ENCODE data around the gene PDE6C.

The PDE6C gene

DNA sequence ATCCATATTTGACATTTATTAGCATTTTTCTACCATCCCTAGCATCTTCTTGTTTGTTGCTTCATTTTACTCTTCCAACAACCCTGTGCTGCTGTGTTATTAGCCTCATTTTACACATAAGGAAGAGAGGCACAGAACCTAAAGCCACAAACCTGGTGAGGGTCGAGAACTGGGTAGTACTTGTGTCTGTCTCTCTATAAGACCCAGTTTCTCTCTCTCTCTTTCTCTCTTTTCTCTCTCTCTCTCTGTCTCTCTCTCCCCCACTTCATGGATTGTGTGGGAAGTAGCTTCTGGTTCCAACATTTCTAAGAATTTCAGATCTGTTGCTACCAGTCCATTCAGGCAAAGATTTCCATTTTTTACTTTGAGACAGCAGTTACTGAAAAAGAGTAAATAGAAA lies 91.5 kb downstream of the PDE6C start:
- no peak overlapping the region for H3K4me3 ChIP-seq (ENCODE audit: low read depth, low read length)
- no peak for DNase-seq (ENCODE audit: low read depth)
- TF ChIP-seq CTCF (IDR thresholded peaks at IDR 0.05; ENCODE audit: insufficient read depth, low read depth, low read length, missing control alignments) = no peak

- no peak for DNase-seq (ENCODE audit: low read depth)
- TF ChIP-seq CTCF (IDR thresholded peaks at IDR 0.05; ENCODE audit: insufficient read depth, low read depth, low read length, missing control alignments) = no peak
These were observed 92.1 kb downstream of the PDE6C start for GRCh38 chr10:93704451-93704850.

DNA sequence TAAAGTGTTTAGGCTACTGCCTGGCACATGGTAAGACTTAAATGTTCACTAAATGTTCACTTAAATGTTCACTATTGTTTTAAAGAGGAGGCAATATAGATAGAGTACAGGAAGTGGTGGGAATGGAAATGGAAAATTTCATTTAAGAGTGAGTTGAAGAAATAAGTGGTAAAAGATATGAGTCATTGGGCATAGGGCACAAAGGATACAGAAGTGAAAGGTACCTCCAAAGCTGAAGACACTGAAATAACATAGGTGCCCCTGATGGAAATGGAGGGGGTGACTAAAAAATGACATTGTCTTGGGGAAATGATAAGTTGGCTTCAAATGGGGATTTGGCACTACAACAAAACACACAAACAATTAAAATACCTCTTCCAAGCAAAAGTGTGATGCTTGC lies 95.3 kb downstream of the PDE6C start:
- TF ChIP-seq CTCF (IDR thresholded peaks at IDR 0.05; ENCODE audit: insufficient read depth, low read depth, low read length, missing control alignments) = no peak

More at GRCh38 chr10:93704451-93704850, 92.1 kb downstream of the PDE6C start:
- H3K4me3 ChIP-seq (ENCODE audit: low read depth, low read length) = no peak overlapping the region

DNA sequence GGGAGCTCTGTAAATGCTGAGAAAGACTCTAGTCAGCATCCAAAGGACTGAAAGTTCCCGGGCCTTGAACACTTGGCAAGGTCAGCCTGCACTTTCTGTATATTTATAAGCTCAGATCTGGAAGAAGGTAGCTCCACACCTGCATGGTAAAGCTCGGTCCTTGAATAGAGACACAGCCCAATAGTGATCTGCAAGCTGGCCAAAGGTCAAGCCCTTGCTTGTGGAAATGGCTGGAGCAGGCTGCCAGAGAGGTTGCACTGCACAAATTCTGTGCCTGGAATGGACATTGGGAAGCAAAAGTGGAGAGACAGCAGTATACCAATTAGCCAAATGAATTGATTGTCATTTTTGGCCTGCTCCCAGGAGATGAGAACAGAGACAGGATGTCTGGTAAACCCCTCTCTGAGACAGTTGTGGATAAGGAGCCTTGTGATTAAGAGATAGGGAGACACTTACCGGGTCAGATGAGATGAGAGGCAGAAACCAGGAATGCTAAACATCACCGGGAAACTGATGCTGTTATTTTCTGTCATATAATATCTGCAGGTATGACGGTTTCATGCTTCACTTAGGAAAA lies 98.1 kb downstream of the PDE6C start:
- no peak for DNase-seq (ENCODE audit: low read depth)
- H3K4me3 ChIP-seq (ENCODE audit: low read depth, low read length) = no peak overlapping the region
- no peak for TF ChIP-seq CTCF (IDR thresholded peaks at IDR 0.05; ENCODE audit: insufficient read depth, low read depth, low read length, missing control alignments)

More for the DNA sequence above, 95.3 kb downstream of the PDE6C start:
- DNase-seq (ENCODE audit: low read depth) = peak; percentile 7
- H3K4me3 ChIP-seq (ENCODE audit: low read depth, low read length) = no peak overlapping the region

GRCh38 chr10:93711891-93712290 lies 99.6 kb downstream of the PDE6C start:
- H3K4me3 ChIP-seq (ENCODE audit: low read depth, low read length) = no peak overlapping the region
- no peak for TF ChIP-seq CTCF (IDR thresholded peaks at IDR 0.05; ENCODE audit: insufficient read depth, low read depth, low read length, missing control alignments)
- no peak for DNase-seq (ENCODE audit: low read depth)

- no peak for TF ChIP-seq CTCF (IDR thresholded peaks at IDR 0.05; ENCODE audit: insufficient read depth, low read depth, low read length, missing control alignments)
- H3K4me3 ChIP-seq (ENCODE audit: low read depth, low read length) = no peak overlapping the region
- DNase-seq (ENCODE audit: low read depth) = no peak
These were observed 100.3 kb downstream of the PDE6C start for GRCh38 chr10:93712593-93712992.

- TF ChIP-seq CTCF (IDR thresholded peaks at IDR 0.05; ENCODE audit: insufficient read depth, low read depth, low read length, missing control alignments) = no peak
- peak; percentile 81 for DNase-seq (ENCODE audit: low read depth)
- no peak overlapping the region for H3K4me3 ChIP-seq (ENCODE audit: low read depth, low read length)
These were observed 103.0 kb downstream of the PDE6C start for GRCh38 chr10:93715345-93715744.
